H9 (cell line): ENCODE data around the gene S100A16. TPM values are rescaled to one million over a fixed set of nuclear protein-coding genes. Genes with fewer than 3 reads are reported as not detected.

Experiments used
- DNase-seq: peaks from one replicate; pipeline ENCODE4 v3.0.0-alpha.2; 2017
- H2AFZ ChIP-seq: one replicate; pipeline ENCODE4 v1.6.1; 2013; ENCODE audit warnings: mild to moderate bottlenecking, low read length, control low read depth, moderate library complexity
- H2AK5ac ChIP-seq: 2 replicates; pipeline ENCODE4 v1.6.1; 2013; ENCODE audit warnings: low read length, control low read depth, mixed read lengths; ENCODE audit not compliant: insufficient read length
- H2BK120ac ChIP-seq: one replicate; pipeline ENCODE4 v1.6.1; 2013; ENCODE audit warnings: low read depth, mild to moderate bottlenecking, low read length, control low read depth, inconsistent platforms; ENCODE audit not compliant: poor library complexity, severe bottlenecking
- H2BK12ac ChIP-seq: 2 replicates; pipeline ENCODE4 v1.6.1; 2013; ENCODE audit warnings: low read length, control low read depth, mixed read lengths, low read depth; ENCODE audit not compliant: insufficient read length
- H2BK15ac ChIP-seq: 2 replicates; pipeline ENCODE4 v1.6.1; 2013; ENCODE audit warnings: low read depth, low read length, control low read depth
- H2BK20ac ChIP-seq: one replicate; pipeline ENCODE4 v1.6.1; 2013; ENCODE audit warnings: low read depth, mild to moderate bottlenecking, low read length, control low read depth, inconsistent platforms; ENCODE audit not compliant: poor library complexity, severe bottlenecking
- H2BK5ac ChIP-seq: 2 replicates; pipeline ENCODE4 v1.6.1; 2013; ENCODE audit warnings: low read length, control low read depth, mixed read lengths; ENCODE audit not compliant: insufficient read length
- H3K14ac ChIP-seq: 2 replicates; pipeline ENCODE4 v1.6.1; 2013; ENCODE audit warnings: low read length, control low read depth; ENCODE audit not compliant: insufficient read depth
- H3K18ac ChIP-seq: 2 replicates; pipeline ENCODE4 v1.6.1; 2013; ENCODE audit warnings: low read depth, mild to moderate bottlenecking, mixed read lengths, low read length, control low read depth; ENCODE audit not compliant: insufficient read length
- H3K23ac ChIP-seq: 2 replicates; pipeline ENCODE4 v1.6.1; 2013; ENCODE audit warnings: low read length, control low read depth, mixed read lengths, low read depth; ENCODE audit not compliant: insufficient read length
- H3K23me2 ChIP-seq: 2 replicates; pipeline ENCODE4 v1.6.1; 2013; ENCODE audit warnings: low read depth, mild to moderate bottlenecking, mixed read lengths, low read length, control low read depth; ENCODE audit not compliant: insufficient read length, poor library complexity, severe bottlenecking
- H3K27ac ChIP-seq: 2 replicates; pipeline ENCODE4 v1.5.1; 2013; ENCODE audit warnings: low read length, control low read depth, mixed read lengths, low read depth; ENCODE audit not compliant: insufficient read length
- H3K27me3 ChIP-seq: 2 replicates; pipeline ENCODE4 v1.6.1; 2013; ENCODE audit warnings: low read length, control low read depth, inconsistent platforms; ENCODE audit not compliant: insufficient read depth
- H3K4ac ChIP-seq: 2 replicates; pipeline ENCODE4 v1.6.1; 2013; ENCODE audit warnings: low read depth, mild to moderate bottlenecking, control low read depth, inconsistent platforms, low read length, moderate library complexity
- H3K4me1 ChIP-seq: 2 replicates; pipeline ENCODE4 v1.6.1; 2013; ENCODE audit warnings: low read length, control low read depth, inconsistent platforms; ENCODE audit not compliant: insufficient read depth
- H3K4me2 ChIP-seq: 2 replicates; pipeline ENCODE4 v1.6.1; 2013; ENCODE audit warnings: low read length, control low read depth, mixed read lengths; ENCODE audit not compliant: insufficient read length, insufficient read depth
- H3K56ac ChIP-seq: 2 replicates; pipeline ENCODE4 v1.6.1; 2013; ENCODE audit warnings: low read depth, mild to moderate bottlenecking, mixed read lengths, low read length, control low read depth; ENCODE audit not compliant: insufficient read length
- H3K79me1 ChIP-seq: 2 replicates; pipeline ENCODE4 v1.6.1; 2013; ENCODE audit warnings: low read depth, mild to moderate bottlenecking, moderate library complexity, low read length, control low read depth, inconsistent platforms; ENCODE audit not compliant: insufficient read depth, poor library complexity, severe bottlenecking
- H3K79me2 ChIP-seq: 2 replicates; pipeline ENCODE4 v1.6.1; 2013; ENCODE audit warnings: low read length, control low read depth, inconsistent platforms; ENCODE audit not compliant: insufficient read depth
- H3K9ac ChIP-seq: 2 replicates; pipeline ENCODE4 v1.6.1; 2013; ENCODE audit warnings: low read length, control low read depth, mixed read lengths; ENCODE audit not compliant: insufficient read length; ENCODE audit errors: extremely low read depth
- H3K9me3 ChIP-seq: one replicate; pipeline ENCODE4 v1.6.1; 2013; ENCODE audit warnings: low read depth, low read length, inconsistent platforms; ENCODE audit not compliant: control insufficient read depth
- H3T11ph ChIP-seq: one replicate; pipeline ENCODE4 v1.6.1; 2013; ENCODE audit warnings: mild to moderate bottlenecking, low read length, control low read depth, inconsistent platforms
- H4K20me1 ChIP-seq: one replicate; pipeline ENCODE4 v1.6.1; 2013; ENCODE audit not compliant: control insufficient read depth, insufficient read length, insufficient read depth
- H4K5ac ChIP-seq: 2 replicates; pipeline ENCODE4 v1.6.1; 2013; ENCODE audit warnings: low read depth, mild to moderate bottlenecking, mixed read lengths, low read length, control low read depth; ENCODE audit not compliant: insufficient read length
- H4K8ac ChIP-seq: replicated peaks from 2 replicates; pipeline ENCODE4 v1.6.1; 2013; ENCODE audit warnings: low read length, control low read depth, mixed read lengths, low read depth; ENCODE audit not compliant: insufficient read length
- H4K91ac ChIP-seq: 2 replicates; pipeline ENCODE4 v1.6.1; 2013; ENCODE audit warnings: low read depth, mild to moderate bottlenecking, moderate library complexity, mixed read lengths, low read length, control low read depth; ENCODE audit not compliant: insufficient read length
- H3K27ac Mint-ChIP-seq, 3 experiments: 2 replicates in 2 of 3; 3 replicates in 1 of 3; pipeline ENCODE4 v1.8.0; 2020 to 2021; ENCODE audit warnings: mixed read lengths in 3 of 3, mild to moderate bottlenecking in 1 of 3, moderate library complexity in 1 of 3
- H3K27me3 Mint-ChIP-seq: 2 replicates; pipeline ENCODE4 v1.8.0; 2021; ENCODE audit warnings: low read depth, mild to moderate bottlenecking, moderate library complexity, mixed read lengths
- H3K36me3 Mint-ChIP-seq, 3 experiments: 2 replicates in 2 of 3; 3 replicates in 1 of 3; pipeline ENCODE4 v1.8.0; 2020 to 2021; ENCODE audit warnings: low read depth in 3 of 3, mixed read lengths in 3 of 3; ENCODE audit not compliant: insufficient read depth in 1 of 3
- H3K4me1 Mint-ChIP-seq, 2 experiments: 2 replicates each; pipeline ENCODE4 v1.8.0; 2020; ENCODE audit warnings: mixed read lengths in 2 of 2
- H3K4me3 Mint-ChIP-seq, 2 experiments: 2 replicates in 1 of 2; 3 replicates in 1 of 2; pipeline ENCODE4 v1.8.0; 2020 to 2021; ENCODE audit warnings: mild to moderate bottlenecking in 2 of 2, mixed read lengths in 2 of 2, moderate library complexity in 1 of 2
- H3K9me3 Mint-ChIP-seq, 2 experiments: 2 replicates in 1 of 2; 3 replicates in 1 of 2; pipeline ENCODE4 v1.8.0; 2020; ENCODE audit warnings: mild to moderate bottlenecking in 2 of 2, mixed read lengths in 2 of 2, moderate library complexity in 1 of 2
- CTCF ChIP-seq: fragments of 200-600 bp; sonication (generic); conservative IDR thresholded peaks from 3 replicates; pipeline ENCODE4 v1.8.0; 2021; ENCODE audit warnings: antibody characterized with exemption, mild to moderate bottlenecking
- WGBS: extraction: QIAGEN DNeasy Blood & Tissue Kit; methylation state at CpG from one replicate; pipeline ENCODE4 v1.1.7; 2013; ENCODE audit warnings: missing lambda C conversion rate, low lambda C conversion rate, mixed read lengths; ENCODE audit not compliant: insufficient read length; ENCODE audit errors: extremely low coverage; 5-methylcytosine and 5-hydroxymethylcytosine counted together
- total RNA-seq: library from RNA; stranded (reverse); gene quantifications from 2 replicates; pipeline ENCODE4 v1.2.1, GENCODE V29; 2021

Gene S100A16
- total RNA-seq, 1 experiment from 2014 or later, result 8.0 TPM

- H4K8ac ChIP-seq, result no peak overlapping the region
- Mint-ChIP-seq H3K27me3 (peaks cover 2% of the 10 kb centered on the region), H3K36me3 (peaks cover 0 to 6% (median 4%) of the 10 kb centered on the region in 3 experiments; a peak in 3 of 7 replicates), H3K9me3 (no peaks in the 10 kb centered on the region), H3K4me1 (peaks cover 24 to 27% of the 10 kb centered on the region in 2 experiments), H3K27ac (no peak overlapping the region), H3K4me3 (no peak overlapping the region)
- no peak for DNase-seq
- no peak overlapping the region for H3T11ph ChIP-seq
- no peak for TF ChIP-seq CTCF
- H3K27ac ChIP-seq, result no peak overlapping the region
- no peak overlapping the region for H2BK20ac ChIP-seq
- H2AFZ ChIP-seq, result no peak overlapping the region
- H2BK12ac ChIP-seq, result no peak overlapping the region
- no peaks in the 10 kb centered on the region for H3K79me2 ChIP-seq
- no peak overlapping the region for H2BK5ac ChIP-seq
- no peaks in the 10 kb centered on the region for H4K20me1 ChIP-seq
- no peak overlapping the region for H3K56ac ChIP-seq
- no peak overlapping the region for H2BK15ac ChIP-seq
- no peaks in the 10 kb centered on the region for H3K27me3 ChIP-seq
- no peaks in the 10 kb centered on the region for H3K9me3 ChIP-seq
- no peak overlapping the region for H3K4me2 ChIP-seq
- peaks cover 3% of the 10 kb centered on the region for H3K23me2 ChIP-seq
- H3K18ac ChIP-seq, result no peak overlapping the region
- H2AK5ac ChIP-seq, result no peak overlapping the region
- H3K4me1 ChIP-seq, result peaks cover 5% of the 10 kb centered on the region; the same call in 1 of the 2 replicates
- H4K91ac ChIP-seq, result no peak overlapping the region
- H4K5ac ChIP-seq, result no peak overlapping the region
- H3K14ac ChIP-seq, result no peak overlapping the region
- no peak overlapping the region for H2BK120ac ChIP-seq
- WGBS, result no CpG with 5 or more reads among the region's 11 CpGs
- H3K9ac ChIP-seq, result no peak overlapping the region
- no peak overlapping the region for H3K4ac ChIP-seq
- H3K23ac ChIP-seq, result no peak overlapping the region
- H3K79me1 ChIP-seq, result no peaks in the 10 kb centered on the region
These were observed 6.7 kb downstream of the S100A16 start for GRCh38 chr1:153606194-153606593.
